NCI-H345 treated with DMSO at 0.1 percent for 48 hours (cell line): ENCODE data around the gene RCSD1.

Experiments used
- DNase-seq: peaks from one replicate; lab custom pipeline; 2025; ENCODE audit not compliant: unreplicated experiment; lab: John Stamatoyannopoulos, UW

Gene RCSD1

GRCh38 chr1:167663002-167663772 lies 33.2 kb downstream of the RCSD1 start:
- no peak for DNase-seq

DNA sequence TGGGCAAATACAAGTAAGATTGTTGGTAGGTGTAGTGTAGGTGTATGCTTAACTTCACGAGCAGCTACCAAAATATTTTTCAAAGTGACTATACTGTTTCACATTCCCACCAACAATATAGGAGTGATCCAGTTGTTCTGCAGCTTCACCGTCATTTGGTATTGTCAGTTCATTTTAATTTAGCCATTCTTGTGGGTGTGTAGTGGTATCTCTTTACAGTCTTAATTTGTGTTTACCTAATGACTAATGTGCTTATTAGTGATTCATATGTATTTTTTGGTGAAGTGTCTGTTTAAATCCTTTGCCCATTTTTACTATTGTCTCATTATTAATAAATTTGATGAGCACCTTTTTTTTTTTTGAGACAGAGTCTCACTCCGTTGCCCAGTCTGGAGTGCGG lies 35.4 kb downstream of the RCSD1 start:
- no peak for DNase-seq

DNA sequence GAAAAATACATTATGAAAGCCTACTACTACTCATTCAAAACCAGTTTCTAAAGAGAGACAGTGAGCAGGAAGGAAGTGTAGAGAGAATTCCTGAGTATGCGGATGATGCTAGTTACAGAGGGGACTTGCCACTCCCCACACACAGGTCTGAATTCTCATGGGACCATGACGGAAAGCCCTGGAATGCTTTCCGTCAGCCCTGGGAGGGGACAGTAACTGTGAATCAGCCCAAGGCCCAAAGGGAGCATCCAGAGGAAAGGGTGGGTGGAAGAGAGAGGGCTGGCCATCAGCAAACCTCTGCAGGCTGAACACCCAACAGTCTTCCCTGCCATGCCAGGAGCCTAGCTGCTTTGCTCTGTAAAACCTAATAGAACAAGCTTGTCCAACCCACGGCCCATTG lies 36.4 kb downstream of the RCSD1 start:
- DNase-seq = no peak

DNA sequence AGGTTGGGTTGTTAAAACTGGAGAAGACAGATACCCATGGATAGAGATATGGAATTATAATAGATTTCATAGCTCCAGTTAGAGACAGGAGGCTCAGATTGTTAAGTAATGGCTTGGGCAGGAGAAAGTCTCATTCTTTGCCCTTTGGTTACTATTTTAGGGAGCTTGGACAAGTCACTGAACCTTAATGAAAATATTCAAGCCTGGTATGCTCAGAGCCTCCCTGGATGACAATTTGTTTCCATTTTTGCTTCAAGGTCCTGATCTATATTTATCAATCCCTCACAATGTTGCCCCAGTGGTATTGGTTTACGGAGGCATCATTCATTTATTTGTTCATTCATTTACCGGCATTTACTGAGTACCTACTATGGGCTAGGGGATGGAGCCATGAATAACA lies 37.5 kb downstream of the RCSD1 start:
- DNase-seq = no peak

DNA sequence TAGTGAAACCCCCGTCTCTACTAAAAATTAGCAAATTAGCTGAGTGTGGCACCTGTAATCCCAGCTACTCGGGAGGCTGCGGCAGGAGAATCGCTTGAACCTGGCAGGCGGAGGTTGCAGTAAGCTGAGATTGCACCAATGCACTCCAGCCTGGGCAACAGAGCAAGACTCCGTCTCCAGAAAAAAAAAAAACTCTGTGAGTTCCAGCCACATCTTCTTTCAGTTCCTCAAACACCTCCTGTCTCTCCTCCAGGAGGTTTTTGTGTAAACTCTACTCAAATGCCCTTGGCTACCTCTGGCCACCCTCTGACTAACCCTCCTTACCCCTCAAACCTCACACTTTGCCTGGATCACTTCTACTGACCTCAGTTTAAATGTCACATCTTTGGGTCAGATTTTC lies 38.1 kb downstream of the RCSD1 start:
- no peak for DNase-seq

- no peak for DNase-seq
Measured at GRCh38 chr1:167669209-167670124, 39.4 kb downstream of the RCSD1 start.

DNA sequence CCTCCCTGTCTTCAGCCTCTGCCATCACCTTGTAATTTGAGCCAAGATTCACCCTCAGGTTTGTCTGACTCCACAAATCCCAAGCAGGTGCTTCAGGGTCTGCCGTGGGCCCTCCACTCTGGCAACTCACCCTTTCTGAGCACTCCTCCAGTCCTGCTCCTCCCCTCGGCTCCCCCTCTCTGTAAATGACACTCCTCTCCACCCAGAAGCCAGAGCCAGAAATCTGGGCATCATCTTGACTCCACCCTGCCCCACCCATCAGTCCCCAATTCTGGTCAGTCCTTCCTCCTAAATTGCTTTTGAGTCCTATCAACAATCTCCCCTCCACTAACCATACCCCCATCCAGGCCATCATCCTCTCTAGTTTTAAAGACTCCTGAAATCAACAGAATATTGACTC lies 40.5 kb downstream of the RCSD1 start:
- DNase-seq = no peak

DNA sequence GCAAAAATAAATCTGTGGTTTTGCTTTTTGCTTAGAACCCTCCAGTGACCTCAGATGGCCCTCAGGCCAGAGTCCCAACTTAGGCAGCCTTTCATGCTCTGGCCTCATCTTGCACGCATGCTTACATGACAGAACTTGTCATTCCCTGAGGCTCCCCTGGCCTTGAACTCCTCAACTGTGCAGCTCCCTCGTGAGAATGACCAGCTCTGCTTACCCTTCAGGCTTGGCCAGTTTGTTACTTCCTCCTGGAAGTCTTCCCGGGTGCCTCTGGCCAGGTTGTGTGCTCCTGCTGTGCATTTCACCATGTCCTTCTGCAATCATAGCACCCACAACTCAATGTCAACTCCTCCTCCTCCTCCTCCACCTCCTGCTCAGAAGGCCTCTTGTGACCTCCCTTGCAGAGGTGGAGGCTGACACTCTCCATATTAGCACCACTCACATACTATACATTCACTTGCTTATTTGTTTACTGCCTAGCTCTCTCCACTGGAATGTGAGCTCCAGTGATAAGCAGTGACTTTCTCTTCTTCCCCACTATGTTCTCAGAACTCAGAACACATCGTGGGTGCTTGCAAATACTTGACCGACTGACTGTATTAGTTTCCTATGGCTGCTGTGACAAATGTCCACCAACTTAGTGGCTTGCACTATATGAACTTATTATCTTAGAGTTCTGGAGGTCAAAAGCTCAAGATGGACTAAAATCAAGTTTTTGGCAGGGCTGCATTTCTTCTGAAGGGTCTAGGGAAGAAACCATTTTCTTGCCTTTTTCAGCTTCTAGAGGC lies 41.9 kb downstream of the RCSD1 start:
- no peak for DNase-seq

- DNase-seq = no peak
Measured at GRCh38 chr1:167672831-167673230, 42.8 kb downstream of the RCSD1 start.

GRCh38 chr1:167673265-167673664 lies 43.2 kb downstream of the RCSD1 start:
- DNase-seq = no peak

GRCh38 chr1:167674156-167674555 lies 44.1 kb downstream of the RCSD1 start:
- DNase-seq = no peak

GRCh38 chr1:167675440-167675839 lies 45.4 kb downstream of the RCSD1 start:
- DNase-seq = no peak

GRCh38 chr1:167676205-167676915 lies 46.3 kb downstream of the RCSD1 start:
- DNase-seq = no peak

DNA sequence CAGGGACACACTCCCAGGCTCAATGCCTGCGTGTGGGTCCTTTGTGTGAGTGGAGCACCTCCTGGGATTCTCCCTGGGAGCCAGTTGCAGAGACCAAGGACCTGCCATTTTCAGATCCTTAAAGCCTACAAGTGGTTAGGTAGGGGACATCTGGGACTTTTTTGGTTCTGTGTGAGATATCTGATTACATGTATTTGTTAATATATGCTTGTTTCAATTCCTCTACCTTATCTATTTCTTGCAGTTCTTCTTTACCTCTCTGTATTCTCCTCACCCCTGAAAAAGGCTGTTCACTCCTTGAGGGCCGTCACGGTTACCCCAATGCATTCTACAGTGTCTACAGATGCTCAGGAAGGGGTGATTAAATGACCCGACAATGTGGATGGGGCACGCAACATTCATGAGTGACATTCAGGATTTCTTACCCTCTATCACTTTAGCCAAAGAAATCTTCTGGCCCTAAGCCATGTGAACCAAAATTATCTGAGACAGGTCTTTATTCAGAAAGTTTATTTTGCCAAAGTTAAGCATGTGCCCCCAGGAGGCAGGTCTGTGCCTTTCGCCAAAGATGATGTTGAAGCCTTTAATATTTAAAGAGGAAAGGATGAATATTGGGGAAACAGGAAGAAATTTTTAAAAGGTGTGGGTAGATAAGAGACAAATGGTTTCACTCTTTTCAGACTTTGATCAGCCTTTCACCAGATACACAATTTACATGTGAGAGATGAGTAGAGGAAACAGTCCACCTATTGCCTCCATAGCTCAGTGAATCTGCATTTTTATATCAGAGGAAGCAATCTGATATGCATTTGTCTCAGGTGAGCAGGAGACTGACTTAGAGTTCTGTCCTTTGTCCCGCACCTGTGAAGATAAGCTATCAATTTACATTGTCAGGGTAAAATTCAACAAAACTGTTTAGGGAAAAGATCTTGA lies 47.1 kb downstream of the RCSD1 start:
- DNase-seq = no peak

DNA sequence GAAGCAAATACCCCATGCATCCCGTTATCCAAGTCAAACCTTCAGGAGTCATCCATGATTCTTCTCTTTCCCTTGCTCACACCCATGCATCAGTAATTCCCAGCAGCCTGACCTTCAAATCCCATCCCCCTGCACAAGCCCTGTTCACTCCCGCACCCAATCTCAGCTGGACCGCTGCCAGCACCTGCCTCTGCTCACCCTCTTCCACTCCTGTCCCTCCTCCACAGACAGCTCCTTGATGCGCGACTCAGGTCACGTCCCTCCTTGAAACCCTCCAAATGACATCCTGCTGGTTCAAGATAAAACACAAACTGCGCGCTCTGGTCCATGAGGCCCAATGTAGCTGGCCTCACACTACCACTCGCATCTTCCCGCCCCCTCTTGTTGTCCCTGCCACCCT lies 48.4 kb downstream of the RCSD1 start:
- DNase-seq = no peak

DNA sequence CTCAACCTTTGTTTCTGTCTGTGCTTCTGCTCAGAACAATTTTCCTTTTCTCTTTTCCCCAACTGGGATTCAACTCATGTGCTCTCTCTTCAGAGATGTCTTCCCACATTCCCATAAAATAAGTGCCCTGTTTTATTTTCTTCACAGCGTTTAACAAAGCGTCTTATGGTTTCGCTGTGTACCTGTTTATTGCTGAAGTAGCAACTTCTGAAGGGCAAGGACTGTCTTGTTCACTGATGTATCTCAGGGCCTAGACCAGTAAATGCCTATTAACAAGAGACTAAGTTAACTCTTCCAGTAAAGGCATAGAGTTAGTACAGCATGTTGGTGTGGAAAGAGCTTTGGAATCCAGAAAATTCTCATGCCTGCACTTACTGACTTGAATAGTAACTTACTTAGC lies 48.8 kb downstream of the RCSD1 start:
- DNase-seq = no peak

DNA sequence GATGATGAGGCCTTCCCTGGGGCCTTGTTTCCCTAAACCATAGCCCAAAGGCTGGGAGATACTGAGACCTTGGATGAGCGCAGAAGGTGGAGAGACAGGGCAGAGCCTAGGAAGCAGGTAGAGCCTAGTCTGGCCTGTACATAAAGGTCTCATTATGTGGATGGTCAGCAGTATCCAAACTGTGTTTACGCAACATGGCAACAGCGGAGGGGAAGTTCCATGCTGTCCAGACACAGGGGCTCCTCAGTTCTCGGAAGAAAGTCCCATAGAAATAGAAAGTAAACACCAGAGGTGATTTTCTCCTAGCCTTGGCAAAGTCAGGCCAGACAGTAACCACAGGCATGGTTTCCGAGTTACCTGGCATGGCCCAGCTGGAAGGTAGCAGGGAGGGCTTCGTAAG lies 49.7 kb downstream of the RCSD1 start:
- DNase-seq = no peak

- no peak for DNase-seq
Measured at GRCh38 chr1:167681024-167681423, 51.0 kb downstream of the RCSD1 start.

GRCh38 chr1:167681451-167682098 lies 51.5 kb downstream of the RCSD1 start:
- DNase-seq = no peak
